K562 (cell line): ENCODE data around the gene TMA7B. TPM values are rescaled to one million over a fixed set of nuclear protein-coding genes. Genes with fewer than 3 reads are reported as not detected.

ENCODE experiments used
- CBFB ChIP-seq: sonication (generic); formaldehyde crosslinking; IDR thresholded peaks from 2 replicates; pipeline ENCODE4 v1.4.0; 2020; ENCODE audit warnings: mild to moderate bottlenecking, missing genetic modification reagents
- CHD1 ChIP-seq: fragments of 200-600 bp; sonication (generic); IDR thresholded peaks from one replicate; pipeline ENCODE4 v1.6.1; 2012; ENCODE audit warnings: mild to moderate bottlenecking, moderate library complexity, low read length, inconsistent platforms
- CXXC5 ChIP-seq: fragments of 250-450 bp; sonication (Bioruptor Pico); IDR thresholded peaks from 2 replicates; pipeline ENCODE4 v1.8.0; 2022; ENCODE audit warnings: inconsistent platforms, mild to moderate bottlenecking, moderate library complexity
- KAT7 ChIP-seq: sonication (generic); formaldehyde crosslinking; IDR thresholded peaks from 2 replicates; pipeline ENCODE4 v1.8.0; 2022; ENCODE audit warnings: missing genetic modification reagents, mild to moderate bottlenecking, borderline replicate concordance
- PTBP1 ChIP-seq: fragments of 200-400 bp; formaldehyde crosslinking; IDR thresholded peaks from 2 replicates; pipeline ENCODE4 v1.6.1; 2017; ENCODE audit warnings: low read depth, low read length
- TGIF2 ChIP-seq: sonication (generic); formaldehyde crosslinking; IDR thresholded peaks from 2 replicates; pipeline ENCODE4 v1.8.1; 2022; ENCODE audit warnings: mild to moderate bottlenecking, missing genetic modification reagents, moderate library complexity
- ZNF57 ChIP-seq: fragments of 450-650 bp; formaldehyde crosslinking; IDR thresholded peaks from 2 replicates; pipeline ENCODE4 v1.4.0; 2020; ENCODE audit warnings: mild to moderate bottlenecking, moderate library complexity
- polyA plus RNA-seq, 8 experiments: library from polyadenylated mRNA; depleted of rRNA in 4 of 8; stranded (reverse) in 5 of 8; unstranded in 3 of 8; fragments of >200 nt; fragmentation: Nextera tagmentation in 2 of 8; fragmentation: Illumina TruSeq in 1 of 8; extraction: Ambion mirVana in 2 of 8; extraction: Trizol in 1 of 8; gene quantifications; 2 replicates each; pipeline versions ENCODE4 v1.2.1 to v1.2.3, GENCODE V29; 2011 to 2014; ENCODE audit warnings: inconsistent platforms in 1 of 8, missing spikeins in 1 of 8
- total RNA-seq, 7 experiments: library from RNA; depleted of rRNA in 6 of 7; stranded (reverse); fragments of >200 nt in 6 of 7; fragmentation: Illumina TruSeq in 2 of 7; extraction: Trizol in 2 of 7; gene quantifications; 2 replicates each; pipeline versions ENCODE4 v1.2.1 to v1.2.3, GENCODE V29; 2011 to 2021; ENCODE audit warnings: low replicate concordance in 1 of 7
- TF ChIP-seq, protein P1 (sequence below): fragments of 250-450 bp; sonication (Bioruptor Pico); IDR thresholded peaks from 2 replicates; pipeline ENCODE4 v1.8.0; 2021; ENCODE audit warnings: mild to moderate bottlenecking, moderate library complexity
- TF ChIP-seq, protein P2 (sequence below): fragments of 200-600 bp; sonication (generic); IDR thresholded peaks from one replicate; pipeline ENCODE4 v1.6.1; 2012; ENCODE audit warnings: mild to moderate bottlenecking, low read depth, low read length, inconsistent platforms
- TF ChIP-seq, protein P3 (sequence below): fragments of 250-450 bp; sonication (Bioruptor Pico); IDR thresholded peaks from 2 replicates; pipeline ENCODE4 v1.8.0; 2022; ENCODE audit warnings: inconsistent platforms
- TF ChIP-seq, protein P4 (sequence below): fragments of 450-650 bp; IDR thresholded peaks from 2 replicates; pipeline ENCODE4 v1.6.1; 2016

The TMA7B gene
- total and polyA plus RNA-seq, 9 of the 15 experiments (the other 6 are each of a cell fraction or from before 2014, with no cell fraction given) = 5.6 to 14.2 (median 11.8) TPM

DNA sequence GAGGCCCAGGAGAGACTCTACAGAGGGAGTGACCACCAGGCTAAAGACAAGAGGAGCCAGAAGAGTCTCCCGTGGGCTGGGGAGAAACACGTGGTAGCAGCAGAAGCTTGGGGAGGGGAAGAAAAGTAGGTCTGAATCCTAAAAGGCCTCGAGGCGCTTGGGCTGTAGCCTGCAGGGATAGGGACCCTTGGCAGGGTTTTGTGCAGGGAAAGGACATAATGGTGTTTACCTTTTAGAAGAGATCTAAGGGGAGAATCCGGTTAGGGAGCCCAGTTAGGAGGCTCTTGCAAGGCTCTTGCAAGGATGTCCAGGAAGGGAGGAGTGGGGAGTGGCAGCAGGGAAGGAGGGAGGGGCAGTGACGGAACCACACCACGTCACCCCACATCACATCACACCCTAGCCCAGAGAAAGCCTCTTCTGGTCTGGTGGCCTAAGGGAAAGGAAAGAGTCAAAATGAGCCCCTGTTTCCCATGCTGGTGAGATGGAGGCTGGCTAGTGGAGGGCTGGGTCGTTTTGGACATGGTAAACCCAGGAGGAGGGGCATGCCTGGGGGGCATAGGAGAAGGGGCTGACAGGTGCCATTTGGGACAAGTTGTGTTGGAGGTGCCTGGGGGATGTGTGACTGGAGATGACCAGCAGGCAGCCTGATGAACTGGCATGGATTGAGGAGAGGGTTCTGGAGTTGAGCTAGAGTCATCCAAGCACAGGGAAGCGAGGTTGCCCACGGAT is 28.4 kb downstream of the TMA7B start (continued):
- TF ChIP-seq CBFB = no peak
- TF ChIP-seq, protein P1, sequence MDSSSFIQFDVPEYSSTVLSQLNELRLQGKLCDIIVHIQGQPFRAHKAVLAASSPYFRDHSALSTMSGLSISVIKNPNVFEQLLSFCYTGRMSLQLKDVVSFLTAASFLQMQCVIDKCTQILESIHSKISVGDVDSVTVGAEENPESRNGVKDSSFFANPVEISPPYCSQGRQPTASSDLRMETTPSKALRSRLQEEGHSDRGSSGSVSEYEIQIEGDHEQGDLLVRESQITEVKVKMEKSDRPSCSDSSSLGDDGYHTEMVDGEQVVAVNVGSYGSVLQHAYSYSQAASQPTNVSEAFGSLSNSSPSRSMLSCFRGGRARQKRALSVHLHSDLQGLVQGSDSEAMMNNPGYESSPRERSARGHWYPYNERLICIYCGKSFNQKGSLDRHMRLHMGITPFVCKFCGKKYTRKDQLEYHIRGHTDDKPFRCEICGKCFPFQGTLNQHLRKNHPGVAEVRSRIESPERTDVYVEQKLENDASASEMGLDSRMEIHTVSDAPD (CRISPR knock-in tag) = no peak
- TF ChIP-seq ZNF57 = no peak
- TF ChIP-seq PTBP1 = no peak
- TF ChIP-seq CXXC5 = peak; percentile 45
- TF ChIP-seq, protein P2, sequence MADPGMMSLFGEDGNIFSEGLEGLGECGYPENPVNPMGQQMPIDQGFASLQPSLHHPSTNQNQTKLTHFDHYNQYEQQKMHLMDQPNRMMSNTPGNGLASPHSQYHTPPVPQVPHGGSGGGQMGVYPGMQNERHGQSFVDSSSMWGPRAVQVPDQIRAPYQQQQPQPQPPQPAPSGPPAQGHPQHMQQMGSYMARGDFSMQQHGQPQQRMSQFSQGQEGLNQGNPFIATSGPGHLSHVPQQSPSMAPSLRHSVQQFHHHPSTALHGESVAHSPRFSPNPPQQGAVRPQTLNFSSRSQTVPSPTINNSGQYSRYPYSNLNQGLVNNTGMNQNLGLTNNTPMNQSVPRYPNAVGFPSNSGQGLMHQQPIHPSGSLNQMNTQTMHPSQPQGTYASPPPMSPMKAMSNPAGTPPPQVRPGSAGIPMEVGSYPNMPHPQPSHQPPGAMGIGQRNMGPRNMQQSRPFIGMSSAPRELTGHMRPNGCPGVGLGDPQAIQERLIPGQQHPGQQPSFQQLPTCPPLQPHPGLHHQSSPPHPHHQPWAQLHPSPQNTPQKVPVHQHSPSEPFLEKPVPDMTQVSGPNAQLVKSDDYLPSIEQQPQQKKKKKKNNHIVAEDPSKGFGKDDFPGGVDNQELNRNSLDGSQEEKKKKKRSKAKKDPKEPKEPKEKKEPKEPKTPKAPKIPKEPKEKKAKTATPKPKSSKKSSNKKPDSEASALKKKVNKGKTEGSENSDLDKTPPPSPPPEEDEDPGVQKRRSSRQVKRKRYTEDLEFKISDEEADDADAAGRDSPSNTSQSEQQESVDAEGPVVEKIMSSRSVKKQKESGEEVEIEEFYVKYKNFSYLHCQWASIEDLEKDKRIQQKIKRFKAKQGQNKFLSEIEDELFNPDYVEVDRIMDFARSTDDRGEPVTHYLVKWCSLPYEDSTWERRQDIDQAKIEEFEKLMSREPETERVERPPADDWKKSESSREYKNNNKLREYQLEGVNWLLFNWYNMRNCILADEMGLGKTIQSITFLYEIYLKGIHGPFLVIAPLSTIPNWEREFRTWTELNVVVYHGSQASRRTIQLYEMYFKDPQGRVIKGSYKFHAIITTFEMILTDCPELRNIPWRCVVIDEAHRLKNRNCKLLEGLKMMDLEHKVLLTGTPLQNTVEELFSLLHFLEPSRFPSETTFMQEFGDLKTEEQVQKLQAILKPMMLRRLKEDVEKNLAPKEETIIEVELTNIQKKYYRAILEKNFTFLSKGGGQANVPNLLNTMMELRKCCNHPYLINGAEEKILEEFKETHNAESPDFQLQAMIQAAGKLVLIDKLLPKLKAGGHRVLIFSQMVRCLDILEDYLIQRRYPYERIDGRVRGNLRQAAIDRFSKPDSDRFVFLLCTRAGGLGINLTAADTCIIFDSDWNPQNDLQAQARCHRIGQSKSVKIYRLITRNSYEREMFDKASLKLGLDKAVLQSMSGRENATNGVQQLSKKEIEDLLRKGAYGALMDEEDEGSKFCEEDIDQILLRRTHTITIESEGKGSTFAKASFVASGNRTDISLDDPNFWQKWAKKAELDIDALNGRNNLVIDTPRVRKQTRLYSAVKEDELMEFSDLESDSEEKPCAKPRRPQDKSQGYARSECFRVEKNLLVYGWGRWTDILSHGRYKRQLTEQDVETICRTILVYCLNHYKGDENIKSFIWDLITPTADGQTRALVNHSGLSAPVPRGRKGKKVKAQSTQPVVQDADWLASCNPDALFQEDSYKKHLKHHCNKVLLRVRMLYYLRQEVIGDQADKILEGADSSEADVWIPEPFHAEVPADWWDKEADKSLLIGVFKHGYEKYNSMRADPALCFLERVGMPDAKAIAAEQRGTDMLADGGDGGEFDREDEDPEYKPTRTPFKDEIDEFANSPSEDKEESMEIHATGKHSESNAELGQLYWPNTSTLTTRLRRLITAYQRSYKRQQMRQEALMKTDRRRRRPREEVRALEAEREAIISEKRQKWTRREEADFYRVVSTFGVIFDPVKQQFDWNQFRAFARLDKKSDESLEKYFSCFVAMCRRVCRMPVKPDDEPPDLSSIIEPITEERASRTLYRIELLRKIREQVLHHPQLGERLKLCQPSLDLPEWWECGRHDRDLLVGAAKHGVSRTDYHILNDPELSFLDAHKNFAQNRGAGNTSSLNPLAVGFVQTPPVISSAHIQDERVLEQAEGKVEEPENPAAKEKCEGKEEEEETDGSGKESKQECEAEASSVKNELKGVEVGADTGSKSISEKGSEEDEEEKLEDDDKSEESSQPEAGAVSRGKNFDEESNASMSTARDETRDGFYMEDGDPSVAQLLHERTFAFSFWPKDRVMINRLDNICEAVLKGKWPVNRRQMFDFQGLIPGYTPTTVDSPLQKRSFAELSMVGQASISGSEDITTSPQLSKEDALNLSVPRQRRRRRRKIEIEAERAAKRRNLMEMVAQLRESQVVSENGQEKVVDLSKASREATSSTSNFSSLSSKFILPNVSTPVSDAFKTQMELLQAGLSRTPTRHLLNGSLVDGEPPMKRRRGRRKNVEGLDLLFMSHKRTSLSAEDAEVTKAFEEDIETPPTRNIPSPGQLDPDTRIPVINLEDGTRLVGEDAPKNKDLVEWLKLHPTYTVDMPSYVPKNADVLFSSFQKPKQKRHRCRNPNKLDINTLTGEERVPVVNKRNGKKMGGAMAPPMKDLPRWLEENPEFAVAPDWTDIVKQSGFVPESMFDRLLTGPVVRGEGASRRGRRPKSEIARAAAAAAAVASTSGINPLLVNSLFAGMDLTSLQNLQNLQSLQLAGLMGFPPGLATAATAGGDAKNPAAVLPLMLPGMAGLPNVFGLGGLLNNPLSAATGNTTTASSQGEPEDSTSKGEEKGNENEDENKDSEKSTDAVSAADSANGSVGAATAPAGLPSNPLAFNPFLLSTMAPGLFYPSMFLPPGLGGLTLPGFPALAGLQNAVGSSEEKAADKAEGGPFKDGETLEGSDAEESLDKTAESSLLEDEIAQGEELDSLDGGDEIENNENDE = no peak
- TF ChIP-seq, protein P3, sequence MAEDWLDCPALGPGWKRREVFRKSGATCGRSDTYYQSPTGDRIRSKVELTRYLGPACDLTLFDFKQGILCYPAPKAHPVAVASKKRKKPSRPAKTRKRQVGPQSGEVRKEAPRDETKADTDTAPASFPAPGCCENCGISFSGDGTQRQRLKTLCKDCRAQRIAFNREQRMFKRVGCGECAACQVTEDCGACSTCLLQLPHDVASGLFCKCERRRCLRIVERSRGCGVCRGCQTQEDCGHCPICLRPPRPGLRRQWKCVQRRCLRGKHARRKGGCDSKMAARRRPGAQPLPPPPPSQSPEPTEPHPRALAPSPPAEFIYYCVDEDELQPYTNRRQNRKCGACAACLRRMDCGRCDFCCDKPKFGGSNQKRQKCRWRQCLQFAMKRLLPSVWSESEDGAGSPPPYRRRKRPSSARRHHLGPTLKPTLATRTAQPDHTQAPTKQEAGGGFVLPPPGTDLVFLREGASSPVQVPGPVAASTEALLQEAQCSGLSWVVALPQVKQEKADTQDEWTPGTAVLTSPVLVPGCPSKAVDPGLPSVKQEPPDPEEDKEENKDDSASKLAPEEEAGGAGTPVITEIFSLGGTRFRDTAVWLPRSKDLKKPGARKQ (CRISPR knock-in tag) = no peak
- no peak for TF ChIP-seq TGIF2 (CRISPR knock-in tag)
- TF ChIP-seq CHD1 = no peak
- TF ChIP-seq, protein P4, sequence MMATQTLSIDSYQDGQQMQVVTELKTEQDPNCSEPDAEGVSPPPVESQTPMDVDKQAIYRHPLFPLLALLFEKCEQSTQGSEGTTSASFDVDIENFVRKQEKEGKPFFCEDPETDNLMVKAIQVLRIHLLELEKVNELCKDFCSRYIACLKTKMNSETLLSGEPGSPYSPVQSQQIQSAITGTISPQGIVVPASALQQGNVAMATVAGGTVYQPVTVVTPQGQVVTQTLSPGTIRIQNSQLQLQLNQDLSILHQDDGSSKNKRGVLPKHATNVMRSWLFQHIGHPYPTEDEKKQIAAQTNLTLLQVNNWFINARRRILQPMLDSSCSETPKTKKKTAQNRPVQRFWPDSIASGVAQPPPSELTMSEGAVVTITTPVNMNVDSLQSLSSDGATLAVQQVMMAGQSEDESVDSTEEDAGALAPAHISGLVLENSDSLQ = peak; percentile 77
- TF ChIP-seq KAT7 (CRISPR knock-in tag) = no peak
